LNCAP (cell line): ENCODE data around the gene SMIM32.

ENCODE experiments used
- CTCF ChIP-seq: fragments of 450-650 bp; IDR thresholded peaks from 2 replicates; pipeline ENCODE4 v1.5.1; 2017; ENCODE audit warnings: mild to moderate bottlenecking

SMIM32 gene

GRCh38 chr5:136182618-136183017 is 10.3 kb downstream of the SMIM32 start:
- TF ChIP-seq CTCF, result no peak

DNA sequence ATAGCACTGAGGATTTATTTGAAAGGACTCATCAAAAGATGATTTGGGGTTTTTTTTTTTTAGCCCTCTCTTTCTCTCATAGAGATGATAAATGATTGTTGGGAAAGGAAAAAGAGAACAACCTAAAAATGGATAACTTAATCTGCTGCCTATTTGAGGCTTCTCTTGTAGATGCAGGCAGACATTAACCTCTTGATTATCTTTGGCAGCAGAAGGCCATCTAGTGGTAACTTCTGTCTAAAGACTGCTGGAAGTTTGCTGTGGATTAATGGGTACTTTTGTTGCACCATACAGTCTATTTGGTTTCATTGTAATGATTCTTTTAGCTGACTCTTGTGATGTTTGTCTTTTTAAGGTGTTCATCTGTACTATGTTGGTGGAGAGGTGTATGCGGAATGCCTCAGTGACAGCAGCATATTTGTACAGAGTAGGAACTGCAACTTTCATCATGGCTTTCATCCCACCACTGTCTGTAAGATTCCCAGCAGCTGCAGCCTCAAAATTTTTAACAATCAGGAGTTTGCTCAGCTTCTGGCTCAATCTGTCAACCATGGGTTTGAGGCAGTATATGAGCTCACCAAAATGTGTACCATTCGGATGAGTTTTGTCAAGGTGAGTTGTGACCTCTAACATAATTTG is 18.8 kb downstream of the SMIM32 start:
- peak; percentile 81 for TF ChIP-seq CTCF

GRCh38 chr5:136169218-136169617 is 23.7 kb downstream of the SMIM32 start:
- TF ChIP-seq CTCF, result no peak

- no peak for TF ChIP-seq CTCF
Observed at GRCh38 chr5:136166909-136167308, 26.1 kb downstream of the SMIM32 start.

DNA sequence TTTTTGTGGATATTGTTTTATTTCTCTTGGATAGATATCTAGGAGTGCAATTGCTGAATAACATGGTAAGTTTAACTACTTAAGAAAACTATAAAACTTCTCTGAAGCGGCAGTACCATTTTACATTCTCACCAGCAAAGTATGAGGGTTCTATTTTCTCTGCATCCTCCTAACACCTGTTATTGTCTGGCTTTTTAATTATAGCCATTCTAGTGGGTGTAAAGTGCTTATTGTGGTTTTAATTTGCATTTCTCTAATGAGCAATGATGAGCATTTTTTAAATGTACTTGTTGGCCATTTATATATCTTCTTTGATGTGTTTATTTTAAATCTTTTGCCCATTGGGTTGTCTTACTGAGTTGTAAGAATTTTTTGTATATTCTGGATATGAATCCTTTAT is 28.7 kb downstream of the SMIM32 start:
- TF ChIP-seq CTCF, result no peak

DNA sequence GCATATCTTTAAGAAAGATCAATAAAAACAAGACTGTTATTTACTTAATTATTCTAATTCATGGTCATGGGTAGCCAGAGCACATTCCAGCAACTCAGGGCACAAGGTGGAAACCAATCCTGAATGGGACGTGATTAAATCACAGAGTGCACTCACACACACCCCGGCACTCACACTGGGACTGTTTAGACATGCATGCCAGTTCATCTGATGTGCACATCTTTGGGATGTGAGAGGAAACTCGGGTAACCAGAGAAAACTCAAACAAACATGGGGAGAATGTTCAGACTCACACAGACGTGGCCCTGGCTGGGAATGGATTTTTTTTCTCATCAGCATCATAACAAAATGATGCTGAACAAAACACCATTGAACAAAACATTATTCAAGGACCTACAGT is 31.0 kb downstream of the SMIM32 start:
- no peak for TF ChIP-seq CTCF

- no peak for TF ChIP-seq CTCF
Observed at GRCh38 chr5:136159457-136159856, 33.5 kb downstream of the SMIM32 start.

- no peak for TF ChIP-seq CTCF
Observed at GRCh38 chr5:136157514-136157913, 35.4 kb downstream of the SMIM32 start.
